ENCODE measurements around the gene SIRPD.
"Not testable (repeated sequence)": the region's sequence is repeated elsewhere in the genome, so short reads cannot be mapped to it uniquely, and the experiment has no call there.

Gene SIRPD

DNA sequence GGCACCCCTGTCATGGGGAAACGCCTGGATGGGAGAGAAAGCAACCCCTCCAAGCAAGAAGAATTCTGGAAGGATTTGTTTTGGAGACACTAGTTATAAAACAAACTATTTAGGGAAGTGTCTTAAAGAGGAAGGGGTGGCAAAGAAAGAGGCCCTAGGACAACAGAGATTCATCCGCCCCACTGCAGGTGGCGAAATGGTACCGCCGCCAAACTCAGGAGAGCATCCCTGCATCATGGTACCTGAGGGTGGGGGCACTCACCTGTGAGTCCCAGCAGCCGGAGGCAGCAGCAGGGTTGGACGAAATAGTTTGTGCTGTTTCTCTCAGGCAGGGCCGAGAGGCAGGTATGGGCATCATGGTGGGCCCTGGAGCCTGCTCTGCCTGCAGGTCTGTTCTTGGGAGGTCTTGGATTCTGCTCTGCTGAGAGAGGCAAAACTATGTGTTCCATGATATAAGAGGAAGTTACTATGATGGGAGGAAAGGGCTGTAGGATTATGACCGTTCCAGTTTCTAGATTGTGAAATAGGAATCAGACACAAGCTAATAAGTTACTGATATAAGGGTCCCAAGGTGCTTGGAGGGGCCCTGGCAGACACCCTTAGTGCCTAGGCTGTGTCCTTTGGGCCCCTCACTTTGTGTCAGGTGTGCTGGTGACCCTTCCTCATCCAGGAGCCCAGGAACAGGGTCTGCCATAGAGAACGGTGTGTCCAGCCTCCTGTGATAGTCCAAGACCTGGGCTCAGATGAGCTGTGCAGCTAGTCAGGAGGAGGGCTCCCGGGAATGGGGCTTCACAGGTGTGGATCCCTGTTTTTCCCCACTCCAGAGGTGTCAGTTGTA, 20.4 kb downstream of the SIRPD start:
- FAIRE-seq, result no peak

DNA sequence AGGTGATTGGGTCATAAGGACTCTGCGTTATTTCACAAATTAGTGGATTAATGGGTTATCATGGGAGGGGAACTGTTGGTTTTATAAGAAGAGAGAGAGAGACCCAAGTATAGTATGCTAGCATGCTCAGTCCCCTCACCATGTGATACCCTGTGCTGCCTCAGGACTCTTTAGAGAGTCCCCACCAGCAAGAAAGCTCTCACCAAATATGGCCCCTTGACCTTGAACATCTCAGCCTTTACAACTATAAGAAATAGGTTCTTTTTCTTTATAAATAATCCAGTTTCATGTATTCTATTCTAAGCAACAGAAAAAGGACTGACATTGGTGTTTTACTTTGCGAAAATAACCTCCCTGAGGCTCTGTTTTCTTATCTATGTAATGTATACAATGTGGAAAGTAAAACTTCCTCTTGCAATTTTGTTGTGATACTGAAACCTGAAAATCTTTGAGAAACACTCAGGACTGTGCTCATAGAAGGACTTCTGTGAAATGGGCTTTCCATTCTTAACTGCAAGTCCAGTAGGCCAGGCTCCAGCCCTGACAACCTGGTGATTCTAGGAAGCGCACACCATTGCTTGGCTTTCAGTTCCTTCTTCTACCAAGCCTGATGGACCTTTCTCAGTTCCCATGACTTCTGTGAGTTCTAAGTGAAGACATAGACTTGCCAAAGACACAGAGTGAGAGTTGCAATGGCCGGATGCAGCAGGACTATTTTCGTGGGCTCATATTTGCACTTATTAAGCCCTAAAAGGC, 21.9 kb downstream of the SIRPD start:
- FAIRE-seq, result no peak

DNA sequence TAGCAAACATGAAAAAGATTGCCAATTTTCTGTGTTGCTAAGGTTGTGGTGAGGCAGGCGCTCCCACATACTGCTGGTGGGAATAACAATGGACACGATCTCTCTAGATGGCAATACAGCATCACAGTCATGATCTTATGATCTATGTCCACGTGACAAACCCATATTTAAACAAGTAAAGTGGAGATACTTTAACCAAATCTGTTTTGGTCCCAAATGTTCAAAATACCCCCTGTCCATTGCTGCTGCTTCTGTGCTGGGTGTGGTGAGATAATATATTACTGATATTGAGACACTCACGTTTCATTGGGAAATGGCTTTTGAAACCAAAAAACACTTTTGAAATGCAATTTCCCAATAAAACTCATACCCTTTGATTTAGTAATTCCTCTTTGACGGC, 23.0 kb downstream of the SIRPD start:
- FAIRE-seq, result no peak

DNA sequence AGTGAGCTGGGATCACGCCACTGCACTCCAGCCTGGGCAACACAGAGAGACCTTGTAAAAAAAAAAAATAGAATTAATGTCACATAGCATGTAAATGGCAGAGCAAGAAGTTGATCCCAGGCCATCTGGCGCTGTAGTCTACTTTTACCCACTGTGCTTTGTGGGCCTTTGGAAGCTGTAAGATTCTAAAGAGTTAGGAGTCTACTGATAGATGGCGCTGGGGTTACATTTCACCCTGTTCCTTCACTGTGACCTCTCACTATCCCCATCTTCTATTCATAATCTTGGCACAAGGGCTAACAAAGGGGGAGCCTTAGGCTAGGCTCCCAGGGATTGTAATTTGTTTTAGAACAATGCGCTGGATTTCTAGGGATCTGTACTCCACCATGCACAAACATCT, 24.4 kb downstream of the SIRPD start:
- FAIRE-seq, result no peak

DNA sequence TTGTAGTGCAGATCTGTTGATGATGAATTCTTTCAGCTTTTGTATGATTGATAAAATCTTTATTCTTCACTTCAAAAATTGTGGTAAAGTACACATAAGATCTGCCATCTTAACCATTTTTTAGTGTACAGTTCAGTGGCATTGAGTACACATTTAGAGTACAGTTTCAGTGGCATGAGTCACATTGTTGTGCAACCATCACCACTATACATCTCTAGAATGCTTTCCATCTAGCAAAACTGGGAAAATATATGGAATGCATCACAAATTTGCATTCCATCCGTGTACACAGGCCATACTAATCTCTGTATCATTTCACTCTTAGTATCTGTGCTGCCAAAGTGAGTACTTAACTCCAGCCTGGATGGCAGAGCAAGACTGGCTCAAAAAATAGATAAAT, 28.7 kb downstream of the SIRPD start:
- FAIRE-seq, result no peak

DNA sequence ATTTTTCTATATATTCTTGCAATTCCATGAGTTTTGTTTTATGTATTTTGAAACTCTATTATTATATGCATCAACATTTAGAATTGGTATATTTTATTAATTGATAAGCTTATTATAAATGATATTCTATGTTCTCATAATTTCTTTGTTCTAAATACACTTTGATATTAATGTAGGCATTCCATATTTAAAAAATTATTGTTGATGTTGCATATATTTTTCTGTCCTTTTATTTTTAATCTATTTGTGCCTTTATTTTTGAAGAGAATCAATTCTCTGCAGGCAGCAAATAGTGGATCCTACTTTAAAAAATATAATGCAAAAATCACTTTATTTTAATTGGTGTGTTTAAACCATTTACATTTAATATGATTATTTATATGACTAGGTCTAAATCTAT, 29.6 kb downstream of the SIRPD start:
- FAIRE-seq, result no peak

DNA sequence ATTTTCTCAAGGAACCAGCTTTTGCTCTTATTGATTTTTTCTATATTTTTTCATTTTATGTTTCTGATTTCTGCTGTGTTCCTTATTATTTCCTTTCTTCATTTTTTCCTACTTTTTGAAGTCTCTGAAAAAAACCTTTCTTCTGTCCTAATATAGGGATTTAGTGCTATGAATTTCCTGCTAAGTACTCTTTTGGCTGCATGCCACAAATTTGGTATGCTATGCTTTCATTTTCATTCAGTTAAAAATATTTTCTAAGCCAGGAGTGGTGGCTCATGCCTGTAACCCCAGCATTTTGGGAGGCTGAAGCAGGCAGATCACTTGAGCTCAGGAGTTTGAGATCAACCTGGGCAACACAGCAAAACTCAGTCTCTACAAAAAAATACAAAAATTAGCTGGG, 30.6 kb downstream of the SIRPD start:
- FAIRE-seq, result no peak

DNA sequence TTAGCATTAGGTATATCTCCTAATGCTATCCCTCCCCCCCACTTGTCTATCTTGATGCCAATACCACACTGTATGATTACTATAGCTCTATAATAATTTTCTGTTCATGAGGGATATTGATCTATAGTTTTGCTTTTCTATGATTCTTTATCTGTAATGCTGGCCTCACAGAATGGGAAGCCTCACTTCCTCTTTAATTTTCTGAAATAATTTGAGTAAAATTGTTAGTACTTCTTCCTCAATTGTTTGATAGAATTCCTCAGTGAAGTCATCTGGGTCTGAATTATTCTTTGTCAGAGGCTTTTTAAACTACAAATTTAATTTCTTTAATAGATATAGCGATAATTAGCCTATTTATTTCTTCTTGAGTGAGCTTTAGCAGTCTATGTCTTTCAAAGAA, 31.2 kb downstream of the SIRPD start:
- FAIRE-seq, result no peak

DNA sequence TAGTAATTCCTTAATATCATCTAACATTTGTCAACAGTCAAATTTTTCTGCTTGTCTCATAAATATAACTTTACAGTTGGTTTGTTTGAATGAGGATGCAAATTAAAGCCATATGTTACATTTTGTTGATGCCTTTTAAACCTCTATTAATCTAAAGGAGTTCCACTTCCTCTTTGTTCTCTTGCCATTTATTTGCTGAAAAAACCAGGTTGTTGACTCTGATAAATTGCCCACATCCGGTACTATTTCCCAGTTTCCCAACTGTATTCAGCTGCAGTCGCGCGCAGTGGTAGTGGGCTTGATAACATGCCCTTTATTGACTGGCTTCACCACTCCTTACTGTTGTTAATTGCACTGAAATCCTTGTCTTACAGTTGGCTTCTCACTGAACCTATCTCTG, 33.5 kb downstream of the SIRPD start:
- FAIRE-seq, result no peak

DNA sequence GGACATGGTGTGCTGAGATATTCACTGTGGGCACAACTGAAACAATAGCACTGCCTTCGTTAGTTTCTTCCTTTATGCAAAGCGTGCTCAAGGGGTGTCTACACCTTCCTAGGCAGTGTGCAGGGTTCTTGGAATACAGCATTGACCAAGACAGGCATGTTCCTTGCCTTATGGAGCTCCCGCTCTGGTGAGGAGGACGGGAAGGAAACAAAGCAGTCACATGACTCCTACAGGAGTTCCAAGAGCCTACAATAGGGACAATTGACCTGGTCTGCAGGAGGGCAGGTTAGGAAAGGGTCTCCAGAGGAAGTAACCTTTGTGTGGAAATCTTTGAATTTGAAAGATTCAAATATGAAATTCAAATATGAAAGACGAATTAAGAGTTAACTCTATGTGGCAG, 40.5 kb downstream of the SIRPD start:
- FAIRE-seq, result no peak

DNA sequence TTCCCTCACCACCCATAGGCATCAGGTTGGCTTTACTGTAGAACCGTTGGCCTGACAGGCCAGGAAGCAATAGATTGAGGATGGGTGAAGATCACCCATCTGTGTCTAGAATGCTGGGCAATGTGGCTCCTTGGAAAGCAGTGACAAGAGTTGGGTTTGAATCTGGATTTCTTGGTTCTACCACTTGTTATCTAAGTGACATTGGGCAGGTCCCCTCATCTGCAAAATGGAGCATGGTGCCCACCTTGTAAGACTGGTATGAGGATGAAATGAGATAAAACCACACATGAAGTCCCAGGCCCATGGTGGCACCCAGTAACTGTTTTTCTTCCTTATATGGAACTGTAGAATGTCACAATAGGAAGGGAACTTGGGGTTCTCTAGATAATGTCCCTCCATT, 43.7 kb downstream of the SIRPD start:
- no peak for FAIRE-seq

DNA sequence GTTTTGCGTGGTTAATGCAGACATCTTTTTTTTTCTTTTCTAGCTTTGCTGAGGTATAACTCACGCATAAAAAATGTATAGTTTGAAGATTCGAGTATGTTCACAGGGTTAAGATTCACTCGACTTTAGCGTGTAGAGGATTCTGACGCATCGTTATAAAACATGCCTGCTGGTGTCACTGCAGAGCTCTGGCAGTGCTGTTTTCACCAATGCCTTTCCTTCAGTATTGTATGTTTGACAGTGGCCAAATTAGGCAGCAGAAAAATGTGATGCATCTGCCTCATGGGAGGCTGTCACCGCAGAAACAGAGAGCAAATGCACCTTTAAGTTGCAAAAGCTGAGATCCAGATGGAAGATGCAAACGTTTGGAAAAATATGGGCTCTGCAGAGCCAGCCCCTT, 48.3 kb downstream of the SIRPD start:
- FAIRE-seq, result no peak

DNA sequence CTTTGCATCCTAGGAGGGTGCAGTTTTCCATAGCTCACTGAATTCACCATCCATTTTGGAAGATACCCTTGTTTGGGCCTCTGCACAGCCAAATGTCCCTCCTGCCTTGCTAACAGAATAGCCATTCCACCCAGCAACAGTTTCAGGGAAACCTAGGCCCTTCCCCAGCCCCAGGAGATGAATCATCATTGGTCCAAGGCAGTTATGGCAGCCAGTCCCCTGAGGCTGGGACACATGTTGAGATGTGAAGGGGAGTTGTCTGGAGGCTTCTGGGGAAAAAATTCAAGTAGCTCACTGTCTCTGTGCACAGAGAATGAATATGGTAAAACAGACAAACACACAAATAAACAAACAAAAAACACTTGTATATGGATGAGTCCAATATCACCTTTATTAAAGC, 48.9 kb downstream of the SIRPD start:
- no peak for FAIRE-seq

DNA sequence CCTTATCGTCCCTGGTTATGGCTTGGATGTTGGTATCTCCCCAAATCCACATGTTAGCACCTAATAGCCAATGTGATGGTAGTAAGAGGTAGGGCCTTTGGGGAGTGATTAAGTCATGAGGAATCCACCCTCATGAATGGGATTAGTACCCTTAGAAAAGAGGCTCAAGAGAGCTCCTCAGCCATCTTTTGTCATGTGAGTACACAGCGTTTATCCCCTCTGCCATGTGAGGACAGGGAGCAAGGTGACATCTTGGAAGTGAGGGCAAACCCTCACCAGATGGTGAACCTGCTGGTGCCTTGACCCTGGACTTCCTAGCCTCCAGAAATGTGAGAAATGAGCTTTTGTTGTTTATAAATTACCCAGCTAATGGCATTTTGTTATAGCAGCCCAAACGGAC, 50.2 kb downstream of the SIRPD start:
- no peak for FAIRE-seq

DNA sequence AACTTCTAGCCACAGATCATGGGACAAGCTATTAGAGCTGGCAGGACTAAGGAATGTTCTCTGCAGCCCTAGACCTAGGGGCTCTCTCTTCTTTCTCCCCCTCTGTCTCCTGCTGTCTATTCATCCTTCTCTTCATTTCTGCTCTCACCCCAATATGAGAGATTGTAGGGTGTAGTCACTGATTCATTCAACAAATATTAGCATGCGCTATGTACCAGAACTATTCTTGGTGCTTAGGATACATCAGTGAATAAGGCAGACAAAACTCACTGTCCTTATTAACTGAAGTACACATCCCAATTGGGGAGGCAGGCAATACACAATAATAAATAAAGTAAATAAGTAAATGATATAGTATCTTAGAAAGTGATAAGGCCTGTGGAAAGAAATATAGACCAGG, 51.6 kb downstream of the SIRPD start:
- FAIRE-seq, result no peak

DNA sequence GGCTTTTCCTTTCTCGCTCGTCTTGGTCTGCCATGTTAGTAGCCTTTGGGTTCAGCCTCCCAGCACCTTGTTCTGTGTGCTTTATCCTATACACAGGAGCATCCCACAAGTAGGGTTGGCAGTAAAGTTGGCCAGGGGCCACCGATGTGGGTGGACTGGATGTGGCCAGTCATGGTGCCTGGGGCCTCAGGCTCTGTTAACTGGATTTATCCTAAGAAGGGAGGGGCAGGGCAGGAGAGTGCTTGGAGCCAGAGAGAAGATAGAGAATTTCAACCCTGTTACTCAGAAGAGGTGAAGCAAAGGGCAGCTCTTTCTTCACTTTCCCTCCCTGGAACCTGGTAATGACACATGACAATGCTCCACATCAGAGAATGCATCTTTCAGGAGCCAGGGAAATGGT, 52.1 kb downstream of the SIRPD start:
- FAIRE-seq, result no peak

DNA sequence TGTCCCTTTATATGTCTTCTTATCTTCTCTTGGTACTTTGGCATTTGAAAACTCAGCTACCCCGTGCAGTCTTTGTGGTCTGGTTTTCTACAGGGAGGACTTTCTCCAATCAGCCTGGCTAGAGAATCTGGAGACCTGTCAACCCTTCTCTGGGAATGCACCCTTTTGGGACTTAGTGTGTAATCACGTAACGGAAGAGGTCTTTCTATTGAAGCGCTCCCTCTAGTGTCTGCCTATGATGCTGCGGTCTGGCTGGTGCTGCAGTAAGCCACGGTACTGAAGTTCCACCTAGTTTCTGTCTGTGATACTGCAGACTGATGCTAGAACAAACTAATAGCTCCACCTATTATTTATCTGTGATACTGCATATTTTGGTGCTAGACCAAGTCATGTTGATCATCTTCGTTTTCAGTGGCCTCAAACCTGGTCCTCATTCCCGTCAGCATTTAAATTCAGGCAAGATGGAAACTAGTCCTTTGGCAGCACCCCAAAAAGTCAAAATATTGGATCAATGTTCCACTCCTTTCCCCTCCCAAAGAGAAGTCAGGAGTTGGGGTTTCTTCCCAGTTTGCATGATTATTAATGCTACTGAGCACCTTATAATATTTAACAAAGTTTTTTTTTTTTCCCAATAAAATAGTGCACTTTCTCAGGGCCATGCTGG, 53.8 kb downstream of the SIRPD start:
- FAIRE-seq, result no peak

DNA sequence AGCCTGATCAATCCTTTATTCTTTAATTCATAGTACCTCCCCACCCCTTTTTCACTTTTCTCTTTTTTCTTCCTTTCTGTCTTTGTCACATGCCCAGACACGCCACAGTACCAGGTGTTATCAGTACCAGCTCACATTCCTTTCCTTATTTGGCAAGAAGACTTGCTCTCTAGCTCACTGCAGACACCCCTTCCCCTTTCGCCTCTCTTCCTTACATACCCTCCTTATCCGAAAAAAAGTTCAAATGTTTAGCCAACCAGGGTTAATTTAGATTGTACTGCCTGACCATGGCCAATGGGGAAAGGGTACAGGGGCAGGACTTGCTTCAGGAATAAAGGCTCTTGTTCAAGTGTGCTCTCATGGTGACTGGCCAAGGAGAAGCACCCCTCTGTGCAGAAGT, 57.0 kb downstream of the SIRPD start:
- FAIRE-seq, result no peak

DNA sequence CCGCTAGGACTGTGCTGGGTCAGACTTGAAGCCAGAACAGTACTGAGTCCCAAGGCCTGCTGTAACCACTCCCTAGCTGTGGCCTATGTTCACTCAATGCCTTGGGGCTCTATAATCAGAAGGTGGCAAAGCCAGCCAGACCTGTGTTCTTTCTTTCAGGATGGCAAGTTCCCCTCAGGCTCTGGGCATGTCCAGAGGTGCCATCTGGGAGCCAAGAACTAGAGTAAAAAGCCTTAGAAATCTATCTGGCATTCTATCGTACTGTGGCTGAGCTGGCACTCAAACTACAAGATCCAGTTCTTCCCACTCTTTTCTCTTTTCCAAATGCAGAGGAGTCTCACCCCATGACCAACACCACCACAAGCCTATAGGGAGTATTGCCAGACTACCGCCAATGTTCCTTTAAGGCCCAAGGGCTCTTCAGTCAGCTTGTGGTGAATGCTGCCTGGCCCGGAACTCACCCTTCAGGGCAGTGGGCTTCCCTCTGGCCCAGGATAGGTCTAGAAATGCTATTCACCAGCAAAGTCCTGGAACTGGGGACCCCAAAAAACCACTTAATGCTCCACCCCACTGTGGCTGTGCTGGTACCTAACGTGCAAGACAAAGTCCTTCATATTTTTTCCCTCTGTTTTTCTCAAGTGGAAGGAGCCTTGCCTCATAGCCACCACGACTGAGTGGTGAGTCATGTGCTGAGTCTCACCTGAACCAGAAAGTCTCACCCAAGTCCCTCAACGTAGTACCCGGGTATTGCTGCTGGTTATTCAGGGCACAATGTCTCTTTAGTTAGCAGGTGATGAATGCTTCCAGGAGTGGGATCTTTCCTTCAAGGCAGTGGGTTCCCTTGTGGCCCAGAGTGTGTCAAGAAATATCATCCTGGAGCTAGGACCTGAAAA, 57.7 kb downstream of the SIRPD start:
- FAIRE-seq, result no peak

DNA sequence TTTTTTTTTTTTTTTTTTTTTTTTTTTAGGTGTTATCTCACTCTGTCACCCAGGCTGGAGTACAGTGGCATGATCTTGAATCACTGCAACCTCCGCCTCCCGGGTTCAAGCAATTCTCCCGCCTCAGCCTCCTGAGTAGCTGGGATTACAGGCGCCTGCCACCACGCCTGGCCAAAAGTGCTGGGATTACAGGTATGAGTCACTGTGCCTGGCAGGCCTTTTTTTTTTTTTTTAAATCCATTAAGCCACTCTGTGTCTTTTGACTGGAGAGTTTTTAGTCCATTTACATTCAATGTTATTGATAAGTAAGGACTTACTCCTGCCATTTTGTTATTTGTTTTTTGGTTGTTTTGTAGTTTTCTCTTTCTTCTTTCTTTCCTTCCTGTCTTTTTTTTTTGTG, 60.1 kb downstream of the SIRPD start:
- FAIRE-seq, result not testable (repeated sequence)

DNA sequence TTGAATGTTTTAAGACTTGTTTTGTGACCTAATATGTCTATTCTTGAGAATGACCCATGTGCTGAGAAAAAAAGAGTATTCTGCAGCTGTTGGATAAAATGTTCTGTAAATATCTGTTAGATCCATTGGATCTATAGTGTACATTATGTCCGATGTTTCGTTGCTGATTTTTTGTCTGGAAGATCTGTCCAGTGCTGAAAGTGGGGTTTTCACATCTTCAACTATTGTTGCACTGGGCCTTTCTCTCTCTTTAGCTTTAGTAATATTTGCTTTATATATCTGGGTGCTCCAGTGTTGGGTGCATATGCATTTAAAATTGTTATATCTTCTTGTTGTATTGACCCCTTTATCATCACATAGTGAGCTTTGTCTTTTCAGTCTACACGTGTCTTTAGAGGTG, 60.6 kb downstream of the SIRPD start:
- no peak for FAIRE-seq

DNA sequence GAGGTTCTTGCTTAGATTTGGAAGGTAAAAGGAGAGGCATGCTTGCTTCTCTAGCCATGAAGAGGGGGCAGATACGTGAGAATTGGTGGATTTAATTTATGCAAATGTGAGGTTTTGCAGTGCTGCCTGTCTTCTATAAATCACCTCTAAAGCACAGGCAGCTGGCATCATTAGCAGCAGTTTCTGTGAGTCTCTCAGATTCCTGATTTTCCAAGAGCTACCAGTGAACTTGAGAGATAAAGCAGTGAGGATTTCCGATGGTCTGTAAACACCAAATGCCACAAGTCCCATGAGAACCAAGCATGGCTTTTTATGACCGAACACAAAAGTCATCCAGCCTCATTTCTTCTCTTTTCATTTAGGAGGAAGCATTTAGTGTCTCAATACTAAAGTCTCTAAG, 63.1 kb downstream of the SIRPD start:
- FAIRE-seq, result no peak

DNA sequence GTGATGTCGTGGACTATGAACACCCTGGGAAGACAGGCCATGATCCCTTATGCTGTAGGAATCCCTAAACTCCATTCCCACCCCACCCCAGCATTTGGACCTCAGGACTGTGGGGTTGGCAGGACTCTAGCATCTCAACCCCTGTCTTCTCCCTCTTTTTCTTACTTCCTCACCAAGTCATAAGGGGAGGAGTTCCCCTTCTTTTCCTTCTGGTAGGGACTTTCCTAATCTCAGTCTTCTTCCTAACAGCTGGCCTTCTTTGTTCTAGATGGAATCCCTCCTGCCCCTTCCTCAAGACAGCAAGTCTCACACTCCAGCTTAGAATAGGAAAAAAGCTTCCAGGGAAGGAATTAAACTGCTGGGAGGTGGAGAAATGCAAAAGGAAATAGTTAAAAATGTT, 64.0 kb downstream of the SIRPD start:
- no peak for FAIRE-seq

Measured in endometrium (tissue), 2 donors.